ENCODE measurements around the gene CATSPERB. TPM values are rescaled to one million over a fixed set of nuclear protein-coding genes. Genes with fewer than 3 reads are reported as not detected.

The CATSPERB gene
- total and polyA plus RNA-seq, 9 of the 15 experiments (the other 6 are each of a cell fraction or from before 2014, with no cell fraction given) = 0.05 to 1.4 (median 0.89) TPM

DNA sequence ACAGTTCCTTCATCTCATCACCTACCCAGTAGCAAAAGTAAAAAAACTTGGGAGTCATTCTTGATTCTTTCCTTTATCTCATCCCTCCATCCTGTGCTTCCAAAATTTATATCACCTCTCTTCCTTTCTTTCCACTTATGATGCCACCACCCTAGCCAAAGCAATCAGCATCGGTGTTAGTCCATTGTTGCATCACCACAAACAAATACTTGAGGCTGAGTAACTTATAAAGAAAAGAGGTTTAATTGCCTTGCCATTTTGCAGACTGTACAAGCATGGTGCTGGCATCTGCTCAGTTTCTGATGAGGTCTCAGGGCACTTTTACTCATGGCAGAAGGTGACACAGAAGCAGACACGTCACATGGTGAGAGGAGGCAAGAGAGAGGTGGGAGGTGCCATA is 19.8 kb upstream of the CATSPERB start:
- Histone ChIP-seq H3K36me3 (ENCODE audit: control insufficient read depth, insufficient read depth, low read length) (no peaks in the 10 kb centered on the region), H3K4me2 (ENCODE audit: insufficient read depth, low read length) (no peak overlapping the region), H3K4me3 (no peak overlapping the region), H3K4me1 (replicated peaks in 1 of 2; ENCODE audit: control insufficient read depth in 2 of 2, insufficient read depth in 2 of 2, low read length in 2 of 2) (no peaks in the 10 kb centered on the region; a peak in 1 of 5 replicates), H3K9me3 (replicated peaks; ENCODE audit: control insufficient read depth, insufficient read depth, low read depth, low read length) (no peaks in the 10 kb centered on the region), H3K27me3 (ENCODE audit: control insufficient read depth in 2 of 2, insufficient read depth in 2 of 2, low read length in 2 of 2) (no peaks in the 10 kb centered on the region), H3K27ac (ENCODE audit: extremely low read depth, low read depth, low read length) (no peak overlapping the region), H3K79me2 (ENCODE audit: control insufficient read depth, insufficient read depth, low read length) (no peaks in the 10 kb centered on the region), H2AFZ (ENCODE audit: low read depth, low read length) (no peak overlapping the region), H3K9ac (ENCODE audit: insufficient read depth in 1 of 2, low read depth in 2 of 2, low read length in 2 of 2) (no peak overlapping the region), H4K20me1 (replicated peaks; ENCODE audit: control insufficient read depth, insufficient read depth, low read length) (no peaks in the 10 kb centered on the region), H3K9me1 (ENCODE audit: control insufficient read depth, insufficient read depth, low read length) (no peaks in the 10 kb centered on the region)
- in situ Hi-C loops (cut with MboI) = no loop called here
- WGBS (ENCODE audit: insufficient coverage, low coverage, missing lambda C conversion rate) = 5% methylated on average over 2 of the region's 2 CpGs
- no peak for DNase-seq (ENCODE audit: extremely low read depth in 1 of 4, low spot score in 3 of 4)
- POLR2A ChIA-PET = no interaction called here
- no peak for FAIRE-seq
- 0 out of 2 replicates have a peak, but pooled peaks have one; percentile 18 for TF ChIP-seq SMAD4 (CRISPR knock-in tag; conservative IDR thresholded peaks at IDR 0.05)
- TF ChIP-seq ZNF354B (CRISPR knock-in tag; IDR thresholded peaks at IDR 0.05) = no peak
- TF ChIP-seq, protein P1, sequence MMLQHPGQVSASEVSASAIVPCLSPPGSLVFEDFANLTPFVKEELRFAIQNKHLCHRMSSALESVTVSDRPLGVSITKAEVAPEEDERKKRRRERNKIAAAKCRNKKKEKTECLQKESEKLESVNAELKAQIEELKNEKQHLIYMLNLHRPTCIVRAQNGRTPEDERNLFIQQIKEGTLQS (IDR thresholded peaks at IDR 0.05) = peak; percentile 59; the same call in 1 of the 2 replicates
- TF ChIP-seq, protein P1 (CRISPR knock-in tag; conservative IDR thresholded peaks at IDR 0.05) = no peak
- no peak for TF ChIP-seq CBFB (CRISPR knock-in tag; IDR thresholded peaks at IDR 0.05)
- TF ChIP-seq HMBOX1 (IDR thresholded peaks at IDR 0.05) = no peak
- TF ChIP-seq SIN3A (IDR thresholded peaks at IDR 0.05; ENCODE audit: borderline replicate concordance in 2 of 2, control insufficient read depth in 1 of 2, low read depth in 2 of 2, low read length in 2 of 2) = no peak
- TF ChIP-seq KLF10 (CRISPR knock-in tag; IDR thresholded peaks at IDR 0.05) = no peak
- 0 out of 2 replicates have a peak, but pooled peaks have one; percentile 26 for TF ChIP-seq CEBPG (CRISPR knock-in tag; IDR thresholded peaks at IDR 0.05)
- TF ChIP-seq CEBPG (tag; conservative IDR thresholded peaks at IDR 0.05 in 1 of 2, IDR thresholded peaks at IDR 0.05 in 1 of 2) = peak; percentile 47 to 84; a peak in 3 of 4 replicates
- no peak for TF ChIP-seq PML (IDR thresholded peaks at IDR 0.05; ENCODE audit: low read length)
- TF ChIP-seq ZNF644 (tag; IDR thresholded peaks at IDR 0.05; ENCODE audit: low read depth) = no peak
- no peak for TF ChIP-seq RERE (CRISPR knock-in tag; IDR thresholded peaks at IDR 0.05; ENCODE audit: borderline replicate concordance)
- TF ChIP-seq U2AF2 (optimal IDR thresholded peaks at IDR 0.05; ENCODE audit: low read depth, low read length) = no peak
- no peak for TF ChIP-seq BRF1 (IDR thresholded peaks at IDR 0.05; ENCODE audit: borderline replicate concordance, extremely low read depth, insufficient read length)
- TF ChIP-seq GABPB2 (CRISPR knock-in tag; conservative IDR thresholded peaks at IDR 0.05) = no peak
- CTCF ChIA-PET (ENCODE audit: low intra/inter-chr PET ratio) = no interaction called here
- intact Hi-C loops (cut with micrococcal nuclease) = no loop called here
- BruUV-seq (replicated peaks) = no TSS peak
- ATAC-seq = no peak
